ENCODE data around the gene RNF2.

Gene RNF2

DNA sequence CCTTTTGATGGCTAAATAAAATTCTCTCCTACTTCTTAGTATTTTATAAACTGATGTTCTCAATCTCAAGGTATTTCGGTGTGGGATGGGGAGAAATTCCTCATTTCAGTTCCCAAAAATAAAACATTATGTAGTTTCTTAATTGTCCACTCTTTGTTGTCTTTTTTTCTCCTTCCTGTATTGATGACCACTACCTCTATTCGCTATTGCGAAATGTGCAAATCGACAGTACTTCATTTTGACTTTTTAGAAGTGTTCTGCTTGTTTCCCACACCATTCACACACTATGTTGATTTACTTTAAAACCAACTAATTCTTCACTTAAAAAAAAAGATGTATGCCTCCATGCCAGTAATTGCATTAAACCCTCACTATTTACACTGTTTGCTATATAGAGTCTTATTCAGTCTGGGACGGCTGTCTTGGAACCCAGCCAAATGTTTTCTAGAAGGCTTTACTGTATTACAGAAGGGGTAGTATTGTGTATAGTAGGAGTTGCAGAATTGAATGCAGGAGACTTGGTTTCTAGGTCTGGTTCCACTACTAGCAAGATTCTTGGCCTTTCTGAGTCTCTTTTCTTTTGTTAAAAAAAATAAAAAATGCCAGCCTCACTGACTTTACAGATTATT is 5.6 kb downstream of the RNF2 start:
- Histone ChIP-seq H3K4me2 (ENCODE audit: low read length) (no peak overlapping the region), H3K36me3 (ENCODE audit: insufficient read depth, low read length) (no peaks in the 10 kb centered on the region), H4K20me1 (ENCODE audit: insufficient read depth, low read length) (0 out of 2 replicates have a peak, but pooled peaks cover 2% of the 10 kb centered on the region), H3K4me3 (ENCODE audit: low read depth, low read length, poor library complexity, severe bottlenecking) (no peak overlapping the region), H3K27me3 (ENCODE audit: insufficient read depth, low read length) (no peaks in the 10 kb centered on the region), H3K4me1 (ENCODE audit: insufficient read depth, low read length, severe bottlenecking) (peaks cover 13% of the 10 kb centered on the region), H2AFZ (ENCODE audit: low read length) (no peak overlapping the region), H3K9me2 (ENCODE audit: low read depth, low read length) (no peaks in the 10 kb centered on the region), H3K9ac (ENCODE audit: low read length) (no peak overlapping the region), H3F3A (ENCODE audit: insufficient read depth, low read length) (no peaks in the 10 kb centered on the region), H3K27ac (ENCODE audit: low read depth, low read length, poor library complexity, severe bottlenecking) (no peak overlapping the region), H3K9me3 (ENCODE audit: low read length) (no peaks in the 10 kb centered on the region; the same call in 1 of the 2 replicates), H3K79me2 (ENCODE audit: insufficient read depth, low read length) (peaks cover 44% of the 10 kb centered on the region)
- no peak for TF ChIP-seq EZH2 (IDR thresholded peaks at IDR 0.05; ENCODE audit: borderline replicate concordance, low read length)
- TF ChIP-seq, protein P1, sequence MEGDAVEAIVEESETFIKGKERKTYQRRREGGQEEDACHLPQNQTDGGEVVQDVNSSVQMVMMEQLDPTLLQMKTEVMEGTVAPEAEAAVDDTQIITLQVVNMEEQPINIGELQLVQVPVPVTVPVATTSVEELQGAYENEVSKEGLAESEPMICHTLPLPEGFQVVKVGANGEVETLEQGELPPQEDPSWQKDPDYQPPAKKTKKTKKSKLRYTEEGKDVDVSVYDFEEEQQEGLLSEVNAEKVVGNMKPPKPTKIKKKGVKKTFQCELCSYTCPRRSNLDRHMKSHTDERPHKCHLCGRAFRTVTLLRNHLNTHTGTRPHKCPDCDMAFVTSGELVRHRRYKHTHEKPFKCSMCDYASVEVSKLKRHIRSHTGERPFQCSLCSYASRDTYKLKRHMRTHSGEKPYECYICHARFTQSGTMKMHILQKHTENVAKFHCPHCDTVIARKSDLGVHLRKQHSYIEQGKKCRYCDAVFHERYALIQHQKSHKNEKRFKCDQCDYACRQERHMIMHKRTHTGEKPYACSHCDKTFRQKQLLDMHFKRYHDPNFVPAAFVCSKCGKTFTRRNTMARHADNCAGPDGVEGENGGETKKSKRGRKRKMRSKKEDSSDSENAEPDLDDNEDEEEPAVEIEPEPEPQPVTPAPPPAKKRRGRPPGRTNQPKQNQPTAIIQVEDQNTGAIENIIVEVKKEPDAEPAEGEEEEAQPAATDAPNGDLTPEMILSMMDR (IDR thresholded peaks at IDR 0.05; ENCODE audit: low read length) = no peak

DNA sequence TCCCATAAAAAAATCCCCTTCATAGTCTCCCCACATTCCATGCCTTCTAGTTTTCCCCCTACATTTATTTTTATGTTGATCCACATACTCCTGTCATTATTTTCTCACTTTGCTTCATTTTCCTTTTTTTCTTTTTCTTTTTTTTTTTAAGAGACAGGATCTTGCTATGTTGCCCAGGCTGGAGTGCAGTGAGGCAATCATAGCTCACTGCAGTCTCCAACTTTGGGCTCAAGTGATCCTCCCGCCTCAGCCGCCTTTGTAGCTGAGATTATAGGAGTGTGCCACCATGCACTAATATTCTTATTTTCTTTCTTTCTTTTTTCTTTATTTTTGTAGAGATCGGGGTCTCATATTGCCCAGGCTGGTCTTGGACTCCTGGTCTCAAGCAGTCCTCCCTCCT is 7.8 kb downstream of the RNF2 start:
- no peaks in the 10 kb centered on the region for H3K9me2 ChIP-seq (ENCODE audit: low read depth, low read length)
- no peak overlapping the region for H3K4me3 ChIP-seq (ENCODE audit: low read depth, low read length, poor library complexity, severe bottlenecking)
- peaks cover 54% of the 10 kb centered on the region for H3K79me2 ChIP-seq (ENCODE audit: insufficient read depth, low read length)
- H3F3A ChIP-seq (ENCODE audit: insufficient read depth, low read length) = no peaks in the 10 kb centered on the region
- no peak overlapping the region for H3K4me2 ChIP-seq (ENCODE audit: low read length)
- no peak overlapping the region for H2AFZ ChIP-seq (ENCODE audit: low read length)
- no peak overlapping the region for H3K27ac ChIP-seq (ENCODE audit: low read depth, low read length, poor library complexity, severe bottlenecking)
- H3K36me3 ChIP-seq (ENCODE audit: insufficient read depth, low read length) = no peaks in the 10 kb centered on the region
- no peaks in the 10 kb centered on the region for H3K4me1 ChIP-seq (ENCODE audit: insufficient read depth, low read length, severe bottlenecking)
- H3K9me3 ChIP-seq (ENCODE audit: low read length) = no peaks in the 10 kb centered on the region; the same call in 1 of the 2 replicates
- no peak for TF ChIP-seq EZH2 (IDR thresholded peaks at IDR 0.05; ENCODE audit: borderline replicate concordance, low read length)
- TF ChIP-seq, protein P1 (IDR thresholded peaks at IDR 0.05; ENCODE audit: low read length) = no peak
- no peak overlapping the region for H3K9ac ChIP-seq (ENCODE audit: low read length)
- no peaks in the 10 kb centered on the region for H4K20me1 ChIP-seq (ENCODE audit: insufficient read depth, low read length)
- H3K27me3 ChIP-seq (ENCODE audit: insufficient read depth, low read length) = no peaks in the 10 kb centered on the region

DNA sequence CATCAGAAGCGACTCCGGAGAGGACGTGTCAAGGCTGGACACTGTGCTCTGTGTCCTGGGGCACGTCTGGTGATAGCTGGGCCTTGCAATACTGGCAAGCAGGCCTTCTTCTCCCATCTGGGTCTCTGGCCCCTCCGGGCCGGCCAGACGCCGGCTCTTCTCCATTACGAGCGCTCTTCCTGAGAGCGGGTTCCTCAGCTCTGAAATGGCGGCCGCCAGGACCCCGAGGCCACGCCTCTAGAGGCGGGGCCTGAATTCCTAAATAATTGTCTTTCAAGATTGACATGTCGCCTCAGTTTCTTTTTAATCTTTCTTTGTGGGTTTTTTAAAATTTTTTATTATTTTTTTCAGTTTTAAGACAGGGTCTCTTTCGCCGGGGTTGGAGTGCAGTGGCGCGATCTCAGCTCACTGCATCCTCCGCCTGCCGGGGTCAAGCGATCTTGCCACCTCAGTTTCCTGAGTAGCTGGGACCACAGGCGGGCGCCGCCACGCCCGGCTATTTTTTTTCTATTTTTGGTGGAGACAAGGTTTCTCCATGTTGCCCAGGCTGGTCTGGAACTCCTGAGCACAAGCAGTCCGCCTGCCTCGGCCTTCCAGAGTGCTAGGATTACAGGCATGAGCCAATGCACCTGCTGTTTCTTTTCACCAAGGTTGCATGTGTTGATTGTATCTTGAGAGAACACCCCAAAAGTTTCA is 9.2 kb downstream of the RNF2 start:
- TF ChIP-seq EZH2 (IDR thresholded peaks at IDR 0.05; ENCODE audit: borderline replicate concordance, low read length) = no peak
- TF ChIP-seq, protein P1 (IDR thresholded peaks at IDR 0.05; ENCODE audit: low read length) = no peak
- Histone ChIP-seq H3K9me3 (ENCODE audit: low read length) (no peaks in the 10 kb centered on the region; the same call in 1 of the 2 replicates), H3K27ac (ENCODE audit: low read depth, low read length, poor library complexity, severe bottlenecking) (no peak overlapping the region), H2AFZ (ENCODE audit: low read length) (no peak overlapping the region), H4K20me1 (ENCODE audit: insufficient read depth, low read length) (no peaks in the 10 kb centered on the region), H3K36me3 (ENCODE audit: insufficient read depth, low read length) (no peaks in the 10 kb centered on the region), H3F3A (ENCODE audit: insufficient read depth, low read length) (no peaks in the 10 kb centered on the region), H3K4me1 (ENCODE audit: insufficient read depth, low read length, severe bottlenecking) (no peaks in the 10 kb centered on the region), H3K4me2 (ENCODE audit: low read length) (no peak overlapping the region), H3K9ac (ENCODE audit: low read length) (no peak overlapping the region), H3K9me2 (ENCODE audit: low read depth, low read length) (no peaks in the 10 kb centered on the region), H3K4me3 (ENCODE audit: low read depth, low read length, poor library complexity, severe bottlenecking) (no peak overlapping the region), H3K27me3 (ENCODE audit: insufficient read depth, low read length) (no peaks in the 10 kb centered on the region), H3K79me2 (ENCODE audit: insufficient read depth, low read length) (peaks cover 57% of the 10 kb centered on the region)

All from OCI-LY1 (cell line).